Esophagus muscularis mucosa (tissue), 4 donors: ENCODE data around the gene VCL. TPM values are rescaled to one million over a fixed set of nuclear protein-coding genes. Genes with fewer than 3 reads are reported as not detected.
"Not testable (repeated sequence)": the region's sequence is repeated elsewhere in the genome, so short reads cannot be mapped to it uniquely, and the experiment has no call there.

Experiments used
- DNase-seq: peaks from one replicate; pipeline ENCODE4 v3.0.0-alpha.2; 2017; ENCODE audit errors: extremely low spot score
- H3K27ac ChIP-seq, 4 donors: fragments of 200-600 bp; sonication (generic); replicated peaks in 1 of 4; 1 replicate in 3 of 4; 2 replicates in 1 of 4; pipeline ENCODE4 v1.5.1; 2016 to 2019; ENCODE audit warnings: mild to moderate bottlenecking in 1 of 4
- H3K27me3 ChIP-seq, 4 donors: fragments of 200-600 bp; sonication (generic); one replicate each; pipeline versions ENCODE4 v1.5.1 to v1.6.0; 2016 to 2019
- H3K36me3 ChIP-seq, 4 donors: fragments of 200-600 bp; sonication (generic); one replicate each; pipeline ENCODE4 v1.5.1; 2016 to 2019
- H3K4me1 ChIP-seq, 4 donors: fragments of 200-600 bp; sonication (generic); one replicate each; pipeline ENCODE4 v1.5.1; 2016 to 2019
- H3K4me3 ChIP-seq, 4 donors: fragments of 200-600 bp; sonication (generic); 1 replicate in 2 of 4; 2 replicates in 2 of 4; pipeline ENCODE4 v1.5.1; 2016 to 2019; ENCODE audit warnings: mild to moderate bottlenecking in 4 of 4, moderate library complexity in 1 of 4
- H3K9me3 ChIP-seq, 4 donors: fragments of 200-600 bp; sonication (generic); 1 replicate in 3 of 4; 2 replicates in 1 of 4; pipeline ENCODE4 v1.5.1; 2016 to 2019
- EP300 ChIP-seq: sonication (generic); formaldehyde crosslinking; IDR thresholded peaks from one replicate; pipeline ENCODE4 v1.6.1; 2017; ENCODE audit warnings: antibody characterized with exemption
- POLR2A ChIP-seq: fragments of 450-650 bp; IDR thresholded peaks from one replicate; pipeline ENCODE4 v1.6.1; 2017; ENCODE audit warnings: antibody characterized with exemption, moderate library complexity, mild to moderate bottlenecking, low read depth
- POLR2AphosphoS5 ChIP-seq, 2 donors: sonication (generic); formaldehyde crosslinking; IDR thresholded peaks; one replicate each; pipeline ENCODE4 v1.6.1; 2017; ENCODE audit warnings: antibody characterized with exemption in 2 of 2
- WGBS: methylation state at CpG from one replicate; pipeline ENCODE4 v1.1.5; 2018; 5-methylcytosine and 5-hydroxymethylcytosine counted together
- intact Hi-C: fragments of 100-400 bp; cut with DNase I; formaldehyde crosslinking; loops from one replicate; pipeline ENCODE4 v1.15.1; 2023
- total RNA-seq, 4 donors: library from RNA; depleted of rRNA; stranded (reverse); fragments of >200 nt; gene quantifications; one replicate each; pipeline versions ENCODE4 v1.1.0 to v1.2.1, GENCODE V29; 2016
- TF ChIP-seq, protein P1 (sequence below), 3 experiments: fragments of 200-600 bp in 2 of 3; fragments of 450-650 bp in 1 of 3; sonication (generic) in 2 of 3; IDR thresholded peaks; one replicate each; pipeline ENCODE4 v1.5.1; 2017 to 2019; ENCODE audit warnings: antibody characterized with exemption in 3 of 3, mild to moderate bottlenecking in 2 of 3, moderate library complexity in 1 of 3

The VCL gene
- total RNA-seq, 4 donors from 2014 or later = 412 to 555 (median 448) TPM

GRCh38 chr10:74145133-74145532 is 147.2 kb downstream of the VCL start:
- Histone ChIP-seq H3K4me3 (peak overlapping the region in 1 of 4 donors; percentile 15), H3K27ac (peak overlapping the region in 3 of 4 donors; percentile 35 to 70 (median 57)), H3K9me3 (no peaks in the 10 kb centered on the region), H3K27me3 (no peaks in the 10 kb centered on the region), H3K4me1 (peaks cover 25 to 76% (median 58%) of the 10 kb centered on the region in 4 donors), H3K36me3 (peaks cover 0 to 6% (median 1%) of the 10 kb centered on the region in 4 donors)
- DNase-seq = no peak
- 6% methylated on average over 2 of the region's 2 CpGs for WGBS
- TF ChIP-seq POLR2AphosphoS5 (IDR thresholded peaks at IDR 0.05) (no peak), POLR2A (no peak)
- intact Hi-C loops = no loop called here

- H3K4me3 ChIP-seq, intact Hi-C loops, H3K9me3 ChIP-seq, DNase-seq, H3K36me3 ChIP-seq, H3K27me3 ChIP-seq: not testable (repeated sequence)
- peaks cover 31 to 81% (median 63%) of the 10 kb centered on the region in 4 donors for H3K4me1 ChIP-seq
- WGBS = 97% methylated on average over 10 of the region's 10 CpGs
- peak overlapping the region in 2 of 4 donors; percentile 5 to 7 for H3K27ac ChIP-seq
These were observed 149.1 kb downstream of the VCL start for GRCh38 chr10:74146980-74147379.

GRCh38 chr10:74150204-74150989 is 152.5 kb downstream of the VCL start, which contains the start of gene AP3M1:
TSS of gene AP3M1 (minus strand) at chr10:74150828. CDS start at chr10:74138379, 12,449 bp downstream.
- H3K27me3 ChIP-seq = no peaks in the 10 kb centered on the region
- peaks cover 0 to 5% (median 1%) of the 10 kb centered on the region in 4 donors for H3K36me3 ChIP-seq
- peak within 1 kb of the TSS; percentile 72 to 91 (median 78) for H3K4me3 ChIP-seq
- peak within 1 kb of the TSS; percentile 83 to 94 (median 91) for H3K27ac ChIP-seq
- no peaks in the 10 kb centered on the region for H3K9me3 ChIP-seq
- peak; percentile 94 for DNase-seq
- H3K4me1 ChIP-seq = peaks cover 39 to 74% (median 61%) of the 10 kb centered on the region in 4 donors
- WGBS = 0% methylated on average over 21 of the region's 32 CpGs
- TF ChIP-seq POLR2A (no peak), EP300 (no peak), POLR2AphosphoS5 (IDR thresholded peaks at IDR 0.05) (no peak)
- TF ChIP-seq, protein P1, sequence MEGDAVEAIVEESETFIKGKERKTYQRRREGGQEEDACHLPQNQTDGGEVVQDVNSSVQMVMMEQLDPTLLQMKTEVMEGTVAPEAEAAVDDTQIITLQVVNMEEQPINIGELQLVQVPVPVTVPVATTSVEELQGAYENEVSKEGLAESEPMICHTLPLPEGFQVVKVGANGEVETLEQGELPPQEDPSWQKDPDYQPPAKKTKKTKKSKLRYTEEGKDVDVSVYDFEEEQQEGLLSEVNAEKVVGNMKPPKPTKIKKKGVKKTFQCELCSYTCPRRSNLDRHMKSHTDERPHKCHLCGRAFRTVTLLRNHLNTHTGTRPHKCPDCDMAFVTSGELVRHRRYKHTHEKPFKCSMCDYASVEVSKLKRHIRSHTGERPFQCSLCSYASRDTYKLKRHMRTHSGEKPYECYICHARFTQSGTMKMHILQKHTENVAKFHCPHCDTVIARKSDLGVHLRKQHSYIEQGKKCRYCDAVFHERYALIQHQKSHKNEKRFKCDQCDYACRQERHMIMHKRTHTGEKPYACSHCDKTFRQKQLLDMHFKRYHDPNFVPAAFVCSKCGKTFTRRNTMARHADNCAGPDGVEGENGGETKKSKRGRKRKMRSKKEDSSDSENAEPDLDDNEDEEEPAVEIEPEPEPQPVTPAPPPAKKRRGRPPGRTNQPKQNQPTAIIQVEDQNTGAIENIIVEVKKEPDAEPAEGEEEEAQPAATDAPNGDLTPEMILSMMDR (IDR thresholded peaks at IDR 0.05) = no peak
- intact Hi-C loops = no loop called here

DNA sequence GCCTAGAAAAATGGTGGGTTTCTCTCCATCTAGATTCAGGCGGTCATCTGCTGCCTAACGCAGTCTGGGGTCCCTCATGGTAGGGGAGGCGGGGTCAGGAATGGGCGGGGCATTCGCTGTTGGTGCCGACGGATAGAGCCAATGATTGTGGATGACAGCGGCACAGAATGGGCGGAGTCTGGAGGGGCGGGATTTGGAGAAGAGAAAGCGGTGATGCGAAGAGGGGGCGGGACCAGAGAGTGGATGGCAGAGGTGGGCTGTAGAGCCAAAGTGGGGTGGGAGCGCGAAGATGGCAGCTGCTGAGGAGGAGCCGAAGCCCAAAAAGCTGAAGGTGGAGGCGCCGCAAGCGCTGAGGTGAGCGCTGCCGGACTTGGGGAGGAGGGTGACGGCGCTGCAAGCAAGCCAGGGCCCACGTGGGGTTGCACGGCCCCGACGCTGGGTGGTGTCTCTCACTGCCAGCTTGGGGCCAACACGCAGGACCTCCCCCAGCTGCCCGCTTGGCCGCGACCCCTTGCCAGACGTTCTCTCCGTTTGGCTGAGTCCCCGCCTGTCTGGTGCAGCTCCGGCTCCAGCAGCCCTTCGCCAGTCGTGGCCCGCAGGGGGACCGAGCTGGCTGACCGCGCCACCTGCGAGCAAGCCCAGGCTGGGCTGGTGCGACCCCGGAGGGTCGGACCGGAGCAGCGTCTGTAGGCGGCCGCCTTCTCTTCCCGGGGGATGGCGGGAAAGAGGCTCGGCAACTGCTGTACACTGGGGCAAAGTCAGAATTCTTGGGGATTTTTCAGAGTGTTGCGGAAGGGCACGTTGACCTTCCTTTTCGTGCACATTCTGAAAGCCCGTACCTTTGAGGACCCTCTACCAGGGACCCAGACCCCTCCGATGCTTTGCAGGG is 153.3 kb downstream of the VCL start, which contains the start of gene ADK:
TSS of gene ADK (plus strand) at position 232 of the 889 bp plus-strand sequence. CDS start at position 290, 58 bp downstream.
- Histone ChIP-seq H3K27ac (peak within 1 kb of the TSS; percentile 83 to 94 (median 91)), H3K4me1 (peaks cover 37 to 69% (median 56%) of the 10 kb centered on the region in 4 donors), H3K9me3 (no peaks in the 10 kb centered on the region), H3K4me3 (peak within 1 kb of the TSS; percentile 72 to 91 (median 78)), H3K36me3 (peaks cover 0 to 5% (median 1%) of the 10 kb centered on the region in 4 donors), H3K27me3 (no peaks in the 10 kb centered on the region)
- peak; percentile 100 for DNase-seq
- TF ChIP-seq, protein P1 (IDR thresholded peaks at IDR 0.05) = peak in 1 of 3 experiments; percentile 17
- TF ChIP-seq POLR2A (peak; percentile 66), POLR2AphosphoS5 (IDR thresholded peaks at IDR 0.05) (peak; percentile 80 to 91), EP300 (no peak)
- 0% methylated on average over 27 of the region's 57 CpGs for WGBS
- intact Hi-C loops = no loop called here

- Histone ChIP-seq H3K27ac (peak overlapping the region; percentile 83 to 94 (median 91)), H3K9me3 (no peaks in the 10 kb centered on the region), H3K4me3 (peak overlapping the region; percentile 72 to 91 (median 78)), H3K36me3 (peaks cover 0 to 2% (median under 1%) of the 10 kb centered on the region in 4 donors), H3K27me3 (no peaks in the 10 kb centered on the region), H3K4me1 (peaks cover 43 to 70% (median 60%) of the 10 kb centered on the region in 4 donors)
- no peak for TF ChIP-seq EP300
- TF ChIP-seq, protein P1 (IDR thresholded peaks at IDR 0.05) = no peak
- 23% methylated on average over 5 of the region's 5 CpGs for WGBS
- intact Hi-C loops = no loop called here
- no peak for DNase-seq
These were observed 154.2 kb downstream of the VCL start for GRCh38 chr10:74151879-74152722.
